ENCODE results near the gene TANGO6.

Gene TANGO6

DNA sequence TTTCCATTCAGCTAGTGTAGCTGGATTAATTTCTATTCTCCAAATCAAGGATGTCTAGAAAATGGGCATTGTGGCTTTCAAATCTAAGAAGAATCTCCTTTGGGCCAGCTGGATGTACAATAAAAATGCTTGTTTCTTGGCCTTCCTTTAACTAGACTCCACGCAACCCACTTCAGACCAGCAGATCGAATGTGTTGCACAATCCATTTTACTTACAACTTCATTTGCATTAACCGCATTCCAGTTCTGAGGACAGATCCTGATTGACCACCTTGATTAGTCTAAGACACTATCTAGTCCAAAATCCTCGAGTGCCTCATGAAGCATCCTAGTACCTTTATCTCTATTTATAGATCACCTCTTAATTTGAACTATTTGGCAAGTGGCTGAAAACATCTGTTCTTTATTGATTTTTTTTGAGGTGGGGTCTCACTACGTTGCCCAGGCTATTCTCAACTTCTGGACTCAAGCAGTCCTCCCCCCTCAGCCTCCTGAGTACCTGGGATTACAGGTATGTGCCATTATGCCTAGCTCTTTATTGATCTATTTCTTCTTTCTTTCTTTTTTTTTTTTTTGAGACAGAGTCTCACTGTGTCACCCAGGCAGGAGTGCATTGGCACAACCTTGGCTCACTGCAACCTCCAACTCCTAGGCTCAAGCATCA lies 241.8 kb downstream of the TANGO6 start:
- no peak overlapping the region for H3K4me3 ChIP-seq (ENCODE audit: low read depth, low read length)
- TF ChIP-seq, protein P1, sequence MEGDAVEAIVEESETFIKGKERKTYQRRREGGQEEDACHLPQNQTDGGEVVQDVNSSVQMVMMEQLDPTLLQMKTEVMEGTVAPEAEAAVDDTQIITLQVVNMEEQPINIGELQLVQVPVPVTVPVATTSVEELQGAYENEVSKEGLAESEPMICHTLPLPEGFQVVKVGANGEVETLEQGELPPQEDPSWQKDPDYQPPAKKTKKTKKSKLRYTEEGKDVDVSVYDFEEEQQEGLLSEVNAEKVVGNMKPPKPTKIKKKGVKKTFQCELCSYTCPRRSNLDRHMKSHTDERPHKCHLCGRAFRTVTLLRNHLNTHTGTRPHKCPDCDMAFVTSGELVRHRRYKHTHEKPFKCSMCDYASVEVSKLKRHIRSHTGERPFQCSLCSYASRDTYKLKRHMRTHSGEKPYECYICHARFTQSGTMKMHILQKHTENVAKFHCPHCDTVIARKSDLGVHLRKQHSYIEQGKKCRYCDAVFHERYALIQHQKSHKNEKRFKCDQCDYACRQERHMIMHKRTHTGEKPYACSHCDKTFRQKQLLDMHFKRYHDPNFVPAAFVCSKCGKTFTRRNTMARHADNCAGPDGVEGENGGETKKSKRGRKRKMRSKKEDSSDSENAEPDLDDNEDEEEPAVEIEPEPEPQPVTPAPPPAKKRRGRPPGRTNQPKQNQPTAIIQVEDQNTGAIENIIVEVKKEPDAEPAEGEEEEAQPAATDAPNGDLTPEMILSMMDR (IDR thresholded peaks at IDR 0.05; ENCODE audit: low read depth, low read length): no peak

DNA sequence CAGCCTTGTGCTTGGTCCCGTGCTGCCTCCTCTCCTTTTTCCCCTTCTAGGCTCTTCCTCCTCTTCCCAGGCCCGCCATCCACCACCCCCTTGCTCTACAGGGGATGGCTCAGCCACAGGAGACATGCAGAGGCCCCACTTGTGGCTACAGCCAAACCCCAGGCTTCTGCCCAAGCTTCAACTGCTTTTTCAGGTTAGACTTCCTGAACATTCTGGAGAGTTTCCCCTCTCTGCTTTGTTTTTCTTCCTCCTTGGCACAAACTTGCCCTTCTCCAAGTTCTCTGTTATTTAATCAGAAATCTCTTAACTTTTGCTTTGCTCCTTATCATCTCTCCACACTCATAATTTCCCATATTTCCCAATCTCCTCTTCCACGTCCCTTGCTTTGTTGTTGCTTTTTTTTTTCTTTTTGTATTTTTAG lies 243.8 kb downstream of the TANGO6 start:
- TF ChIP-seq, protein P1 (IDR thresholded peaks at IDR 0.05; ENCODE audit: low read depth, low read length): no peak
- H3K4me3 ChIP-seq (ENCODE audit: low read depth, low read length): no peak overlapping the region

DNA sequence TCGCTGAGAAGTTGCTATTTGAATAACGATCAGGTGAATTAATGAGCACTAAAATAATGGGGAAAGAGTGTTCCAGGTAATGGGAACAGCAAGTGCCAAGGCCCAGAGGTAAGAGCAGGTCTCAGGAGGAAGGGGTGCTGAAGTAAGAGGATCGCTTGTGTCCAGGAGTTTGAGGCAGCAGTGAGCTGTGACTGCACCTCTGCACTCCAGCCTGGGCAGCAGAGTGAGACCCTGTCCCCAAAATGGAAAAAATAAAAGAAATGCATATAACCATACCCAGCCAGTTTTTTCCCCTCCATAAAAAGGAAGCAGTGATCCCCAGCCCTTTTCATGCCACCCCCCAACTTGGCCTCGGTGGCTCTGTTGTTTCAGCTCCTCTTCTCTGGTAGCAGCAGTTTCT lies 245.4 kb downstream of the TANGO6 start:
- TF ChIP-seq, protein P1 (IDR thresholded peaks at IDR 0.05; ENCODE audit: low read depth, low read length): no peak
- H3K4me3 ChIP-seq (ENCODE audit: low read depth, low read length): no peak overlapping the region

DNA sequence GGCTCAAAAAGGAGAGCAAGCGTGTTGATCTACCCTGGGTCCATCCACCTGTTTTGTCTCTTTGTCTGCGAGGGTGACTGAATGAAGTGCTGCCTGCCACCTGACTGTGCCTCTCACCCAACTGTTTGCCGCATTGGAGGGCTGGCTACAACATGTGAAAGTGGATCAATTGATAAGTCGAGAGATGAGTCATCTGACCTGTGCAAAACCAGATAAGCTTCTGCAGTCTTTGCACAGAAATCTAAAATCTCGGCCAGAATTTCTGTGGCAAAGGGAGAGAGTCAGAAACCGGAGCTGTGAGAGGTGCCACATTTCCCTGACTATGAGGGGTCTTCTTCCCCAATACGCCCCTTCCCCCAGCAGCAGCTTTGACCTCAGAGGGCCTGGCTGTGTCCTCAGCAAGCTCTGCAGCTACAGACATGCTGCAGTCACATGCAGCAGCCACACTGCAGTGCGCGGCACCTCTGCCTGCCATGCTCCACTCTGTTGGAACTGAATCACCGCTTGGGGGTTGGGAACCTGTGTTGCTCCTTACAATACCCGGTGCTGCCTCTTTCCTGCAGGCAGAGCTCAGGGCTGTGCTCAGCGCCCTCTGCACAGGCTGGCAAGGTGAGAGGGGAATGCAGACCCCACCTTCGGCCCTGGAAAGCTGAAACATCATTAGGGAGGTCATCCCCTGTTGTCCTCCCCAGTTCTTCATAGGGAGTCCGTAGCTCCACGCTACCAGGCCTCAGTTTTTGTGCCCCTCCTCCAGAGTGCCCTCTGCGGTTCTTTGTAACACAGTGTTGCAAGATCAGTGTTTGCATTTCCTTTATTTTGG lies 246.0 kb downstream of the TANGO6 start:
- TF ChIP-seq, protein P1 (IDR thresholded peaks at IDR 0.05; ENCODE audit: low read depth, low read length): no peak
- no peak overlapping the region for H3K4me3 ChIP-seq (ENCODE audit: low read depth, low read length)

DNA sequence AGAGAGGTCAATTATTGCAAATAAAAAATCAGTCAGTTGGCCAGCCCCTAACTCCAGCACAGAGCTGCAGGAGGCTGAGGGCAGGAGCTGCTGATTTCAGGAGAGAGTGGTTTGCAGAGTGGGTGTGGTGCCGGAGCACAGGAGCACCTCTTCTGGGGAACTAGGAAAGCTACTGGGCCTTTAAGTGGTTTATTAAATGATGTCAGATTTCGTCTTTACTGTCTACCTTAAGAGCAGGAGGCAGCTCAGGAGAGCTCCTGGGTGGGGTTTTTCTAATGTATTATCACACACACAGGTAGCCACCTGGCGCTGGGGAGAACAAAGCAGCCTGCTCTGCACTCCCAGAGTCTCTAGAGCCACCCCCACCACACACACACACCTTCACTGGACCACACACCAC lies 250.6 kb downstream of the TANGO6 start:
- no peak overlapping the region for H3K4me3 ChIP-seq (ENCODE audit: low read depth, low read length)
- TF ChIP-seq, protein P1 (IDR thresholded peaks at IDR 0.05; ENCODE audit: low read depth, low read length): no peak

DNA sequence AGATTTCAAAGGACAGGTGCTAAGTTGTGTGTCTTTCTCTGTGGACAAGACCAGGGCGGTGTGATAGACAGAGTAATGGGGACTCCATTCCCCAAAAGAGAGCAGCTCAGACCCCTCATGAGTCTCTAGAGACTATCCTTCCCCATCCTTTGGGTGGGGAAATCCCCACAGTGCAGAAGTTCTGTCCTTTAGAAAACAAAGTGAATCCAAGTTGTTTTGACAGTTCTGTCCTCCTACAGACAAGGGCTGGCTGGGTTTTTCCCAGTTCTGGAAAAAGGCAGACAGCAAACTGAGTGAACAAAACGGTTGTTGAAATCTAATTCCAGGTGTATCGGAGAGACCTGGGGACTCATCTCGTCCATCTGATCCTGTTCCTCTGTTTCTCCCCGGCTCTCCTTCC lies 251.2 kb downstream of the TANGO6 start:
- TF ChIP-seq, protein P1 (IDR thresholded peaks at IDR 0.05; ENCODE audit: low read depth, low read length): no peak
- H3K4me3 ChIP-seq (ENCODE audit: low read depth, low read length): no peak overlapping the region

DNA sequence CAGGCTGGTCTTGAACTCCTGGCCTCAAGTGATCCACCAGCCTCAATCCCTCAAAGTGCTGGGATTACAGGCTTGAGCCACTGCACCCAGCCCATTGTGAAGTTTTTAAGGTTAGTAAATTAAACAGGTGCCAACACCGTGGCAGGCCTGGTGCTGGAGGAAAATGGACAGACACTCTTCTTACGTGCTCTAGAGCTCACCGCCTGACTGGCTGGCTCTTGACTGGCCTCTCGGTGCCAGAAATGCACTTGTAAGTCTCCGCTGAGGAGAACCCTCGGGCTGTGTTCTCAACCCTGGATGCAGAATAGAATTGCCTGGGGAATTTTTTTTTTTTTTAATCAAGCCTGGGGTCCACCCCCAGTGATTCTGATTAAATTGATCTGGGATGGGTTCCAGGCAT lies 251.9 kb downstream of the TANGO6 start:
- TF ChIP-seq, protein P1 (IDR thresholded peaks at IDR 0.05; ENCODE audit: low read depth, low read length): no peak

More for the DNA sequence above, 251.9 kb downstream of the TANGO6 start:
- no peak overlapping the region for H3K4me3 ChIP-seq (ENCODE audit: low read depth, low read length)

All from WI38 (cell line).